RWPE1 (cell line): ENCODE data around the gene LGALS14.

ENCODE experiments used
- CTCF ChIA-PET: fragments of 350-600 bp; sonication (Branson Sonifier 250); formaldehyde crosslinking; extraction: SDS; loops from one replicate; lab custom pipeline; 2021; lab: Yijun Ruan, JAX
- POLR2A ChIA-PET: fragments of 400-600 bp; formaldehyde crosslinking; extraction: SDS; loops from one replicate; lab custom pipeline; 2020; ENCODE audit warnings: antibody characterized with exemption; ENCODE audit not compliant: low non-redundant PET; lab: Yijun Ruan, JAX
- DNase-seq: peaks from one replicate; pipeline ENCODE4 v3.0.0; 2012; ENCODE audit warnings: low spot score
- H3K27ac ChIP-seq: fragments of 450-650 bp; 2 replicates; pipeline ENCODE4 v1.5.1; 2017
- TF ChIP-seq, protein P1 (sequence below): fragments of 450-650 bp; conservative IDR thresholded peaks from 2 replicates; pipeline ENCODE4 v1.5.1; 2017; ENCODE audit warnings: low read depth, mild to moderate bottlenecking

Gene LGALS14

DNA sequence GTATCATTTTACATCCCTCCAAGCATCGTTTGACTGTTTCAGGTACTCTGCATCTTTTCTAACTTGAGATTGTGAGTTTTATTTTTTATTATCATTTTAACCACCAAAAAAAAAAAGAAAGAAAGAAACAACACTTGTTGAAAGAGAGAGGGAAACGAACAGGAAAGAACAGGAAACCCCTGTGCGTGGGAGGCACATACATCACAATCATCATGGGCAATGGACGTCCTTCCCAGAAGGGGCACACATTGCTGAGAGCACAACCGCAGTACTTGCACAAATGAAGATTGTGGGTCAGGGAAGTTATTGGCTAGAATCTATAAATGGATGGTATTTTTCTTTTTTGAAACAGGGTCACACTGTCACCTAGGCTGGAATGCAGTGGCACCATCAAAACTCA, 31.8 kb downstream of the LGALS14 start:
- DNase-seq: no peak
- H3K27ac ChIP-seq: no peak overlapping the region
- ChIA-PET CTCF (no interaction called here), POLR2A (no interaction called here)
- TF ChIP-seq, protein P1, sequence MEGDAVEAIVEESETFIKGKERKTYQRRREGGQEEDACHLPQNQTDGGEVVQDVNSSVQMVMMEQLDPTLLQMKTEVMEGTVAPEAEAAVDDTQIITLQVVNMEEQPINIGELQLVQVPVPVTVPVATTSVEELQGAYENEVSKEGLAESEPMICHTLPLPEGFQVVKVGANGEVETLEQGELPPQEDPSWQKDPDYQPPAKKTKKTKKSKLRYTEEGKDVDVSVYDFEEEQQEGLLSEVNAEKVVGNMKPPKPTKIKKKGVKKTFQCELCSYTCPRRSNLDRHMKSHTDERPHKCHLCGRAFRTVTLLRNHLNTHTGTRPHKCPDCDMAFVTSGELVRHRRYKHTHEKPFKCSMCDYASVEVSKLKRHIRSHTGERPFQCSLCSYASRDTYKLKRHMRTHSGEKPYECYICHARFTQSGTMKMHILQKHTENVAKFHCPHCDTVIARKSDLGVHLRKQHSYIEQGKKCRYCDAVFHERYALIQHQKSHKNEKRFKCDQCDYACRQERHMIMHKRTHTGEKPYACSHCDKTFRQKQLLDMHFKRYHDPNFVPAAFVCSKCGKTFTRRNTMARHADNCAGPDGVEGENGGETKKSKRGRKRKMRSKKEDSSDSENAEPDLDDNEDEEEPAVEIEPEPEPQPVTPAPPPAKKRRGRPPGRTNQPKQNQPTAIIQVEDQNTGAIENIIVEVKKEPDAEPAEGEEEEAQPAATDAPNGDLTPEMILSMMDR: no peak

DNA sequence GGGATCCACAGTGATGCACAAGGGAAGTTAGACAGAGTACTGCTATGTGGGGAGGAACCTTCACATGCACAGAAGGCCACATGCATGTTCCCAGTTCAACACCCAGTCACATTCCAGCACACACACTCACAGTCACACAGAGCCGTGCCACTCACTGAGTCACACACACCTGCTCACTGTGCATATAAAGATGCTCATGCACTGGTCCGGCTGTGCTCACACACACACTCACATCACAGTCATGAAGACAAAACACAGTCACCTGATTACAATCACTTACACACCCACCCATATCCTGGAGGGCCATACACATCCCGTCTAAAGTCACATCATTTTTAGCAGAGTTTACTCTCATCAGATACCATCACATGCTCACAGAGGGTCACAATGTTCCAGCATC, 33.1 kb downstream of the LGALS14 start:
- POLR2A ChIA-PET: no interaction called here
- TF ChIP-seq, protein P1: no peak
- no peak overlapping the region for H3K27ac ChIP-seq
- CTCF ChIA-PET: no interaction called here
- DNase-seq: no peak

- DNase-seq: no peak
- ChIA-PET POLR2A (no interaction called here), CTCF (no interaction called here)
- H3K27ac ChIP-seq: no peak within 1 kb of the TSS
- TF ChIP-seq, protein P1: no peak
These were observed 33.6 kb downstream of the LGALS14 start, which contains the start of gene CLC for GRCh38 chr19:39737891-39738290. Gene CLC (minus strand): TSS chr19:39738029. CDS start chr19:39737952, 77 bp downstream.

DNA sequence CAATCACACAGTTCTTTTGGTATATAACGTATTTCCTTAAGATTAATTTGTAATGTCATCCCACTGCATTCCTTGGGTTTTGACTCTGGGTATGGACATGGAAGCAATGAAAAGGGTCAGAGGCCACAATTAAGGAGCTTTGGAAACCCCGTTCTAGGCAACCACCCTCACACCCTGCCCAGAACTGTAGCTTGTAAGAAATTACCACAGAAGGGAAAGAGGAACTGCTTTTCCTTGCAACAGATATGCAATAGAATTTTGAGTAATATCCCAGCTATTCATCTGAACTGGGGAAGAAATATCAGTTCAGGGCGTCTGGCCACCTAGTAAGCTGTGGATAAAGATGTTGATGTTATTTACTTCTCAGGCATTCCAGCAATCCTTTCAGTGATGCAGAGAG, 34.5 kb downstream of the LGALS14 start:
- ChIA-PET POLR2A (no interaction called here), CTCF (interaction anchor here (0.7 kb wide), 1 partner anchor 1162 kb away, joined by 3 read pairs; no protein-coding TSS in a partner anchor)

GRCh38 chr19:39740395-39740794, 36.1 kb downstream of the LGALS14 start:
- H3K27ac ChIP-seq: no peak overlapping the region
- ChIA-PET CTCF (interaction anchor here (0.7 kb wide), 1 partner anchor 46 kb away, joined by 3 read pairs; no protein-coding TSS in a partner anchor), POLR2A (no interaction called here)
- TF ChIP-seq, protein P1: no peak
- DNase-seq: no peak

More for the DNA sequence above, 34.5 kb downstream of the LGALS14 start:
- no peak overlapping the region for H3K27ac ChIP-seq
- TF ChIP-seq, protein P1: no peak
- no peak for DNase-seq

DNA sequence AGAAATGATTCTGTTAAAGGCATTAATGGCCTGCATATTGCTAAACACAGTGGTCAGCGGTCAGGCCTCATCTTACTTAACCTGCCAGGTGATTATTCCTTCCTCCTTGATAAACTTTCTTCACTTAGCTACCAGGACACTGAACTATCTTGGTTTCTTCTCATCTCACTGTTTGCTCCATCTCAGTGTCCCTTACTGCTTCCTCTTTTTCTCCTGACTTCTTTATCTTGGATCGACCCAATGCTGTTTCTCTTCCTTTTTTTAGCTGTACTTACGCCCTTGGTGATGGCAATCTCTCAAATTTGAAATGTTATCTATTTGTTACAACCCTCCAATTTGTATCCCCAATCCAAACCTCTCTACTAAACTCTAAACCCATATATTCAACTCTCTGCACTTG, 41.4 kb downstream of the LGALS14 start:
- ChIA-PET CTCF (no interaction called here), POLR2A (no interaction called here)
- TF ChIP-seq, protein P1: no peak
- no peak for DNase-seq
- no peak overlapping the region for H3K27ac ChIP-seq
